ENCODE results near the gene IRF4.

Gene IRF4

GRCh38 chr6:391559-392440 is at the start of gene IRF4:
TSS of gene IRF4 (plus strand) at chr6:391752. CDS start at chr6:393153, 1,401 bp downstream.
- DNase-seq, result no peak

- DNase-seq, result no peak
Observed at GRCh38 chr6:341914-342831, 49.4 kb upstream of the IRF4 start.

GRCh38 chr6:342832-343179 is 48.7 kb upstream of the IRF4 start:
- no peak for DNase-seq

GRCh38 chr6:343226-343935 is 48.2 kb upstream of the IRF4 start:
- no peak for DNase-seq

- no peak for DNase-seq
Observed at GRCh38 chr6:343960-344815, 47.4 kb upstream of the IRF4 start.

GRCh38 chr6:344816-345340 is 46.7 kb upstream of the IRF4 start:
- no peak for DNase-seq

GRCh38 chr6:345747-346385 is 45.7 kb upstream of the IRF4 start:
- no peak for DNase-seq

GRCh38 chr6:346386-347030 is 45.0 kb upstream of the IRF4 start:
- no peak for DNase-seq

- no peak for DNase-seq
Observed at GRCh38 chr6:347232-347631, 44.3 kb upstream of the IRF4 start.

GRCh38 chr6:347951-348859 is 43.3 kb upstream of the IRF4 start:
- no peak for DNase-seq

- no peak for DNase-seq
Observed at GRCh38 chr6:348860-349396, 42.6 kb upstream of the IRF4 start.

- no peak for DNase-seq
Observed at GRCh38 chr6:349491-349921, 42.0 kb upstream of the IRF4 start.

GRCh38 chr6:350371-350770 is 41.2 kb upstream of the IRF4 start:
- DNase-seq, result no peak

- no peak for DNase-seq
Observed at GRCh38 chr6:351011-351866, 40.3 kb upstream of the IRF4 start.

- DNase-seq, result no peak
Observed at GRCh38 chr6:351867-352289, 39.7 kb upstream of the IRF4 start.

GRCh38 chr6:352474-352873 is 39.1 kb upstream of the IRF4 start:
- no peak for DNase-seq

- DNase-seq, result no peak
Observed at GRCh38 chr6:352896-353470, 38.6 kb upstream of the IRF4 start.
